ENCODE data around the gene THY1.
"Not testable (repeated sequence)": the region's sequence is repeated elsewhere in the genome, so short reads cannot be mapped to it uniquely, and the experiment has no call there.

THY1 gene

GRCh38 chr11:119406005-119406404 is 17.0 kb downstream of the THY1 start:
- no peak overlapping the region for H3K4me3 ChIP-seq (ENCODE audit: low read length)
- no peak for DNase-seq (ENCODE audit: low read depth)
- TF ChIP-seq, protein P1, sequence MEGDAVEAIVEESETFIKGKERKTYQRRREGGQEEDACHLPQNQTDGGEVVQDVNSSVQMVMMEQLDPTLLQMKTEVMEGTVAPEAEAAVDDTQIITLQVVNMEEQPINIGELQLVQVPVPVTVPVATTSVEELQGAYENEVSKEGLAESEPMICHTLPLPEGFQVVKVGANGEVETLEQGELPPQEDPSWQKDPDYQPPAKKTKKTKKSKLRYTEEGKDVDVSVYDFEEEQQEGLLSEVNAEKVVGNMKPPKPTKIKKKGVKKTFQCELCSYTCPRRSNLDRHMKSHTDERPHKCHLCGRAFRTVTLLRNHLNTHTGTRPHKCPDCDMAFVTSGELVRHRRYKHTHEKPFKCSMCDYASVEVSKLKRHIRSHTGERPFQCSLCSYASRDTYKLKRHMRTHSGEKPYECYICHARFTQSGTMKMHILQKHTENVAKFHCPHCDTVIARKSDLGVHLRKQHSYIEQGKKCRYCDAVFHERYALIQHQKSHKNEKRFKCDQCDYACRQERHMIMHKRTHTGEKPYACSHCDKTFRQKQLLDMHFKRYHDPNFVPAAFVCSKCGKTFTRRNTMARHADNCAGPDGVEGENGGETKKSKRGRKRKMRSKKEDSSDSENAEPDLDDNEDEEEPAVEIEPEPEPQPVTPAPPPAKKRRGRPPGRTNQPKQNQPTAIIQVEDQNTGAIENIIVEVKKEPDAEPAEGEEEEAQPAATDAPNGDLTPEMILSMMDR (IDR thresholded peaks at IDR 0.05; ENCODE audit: insufficient read depth, low read depth, low read length, missing control alignments): no peak

GRCh38 chr11:119405448-119405847 is 17.5 kb downstream of the THY1 start:
- not testable (repeated sequence) for H3K4me3 ChIP-seq (ENCODE audit: low read length); DNase-seq (ENCODE audit: low read depth)

GRCh38 chr11:119404872-119405271 is 18.1 kb downstream of the THY1 start:
- TF ChIP-seq, protein P1 (IDR thresholded peaks at IDR 0.05; ENCODE audit: insufficient read depth, low read depth, low read length, missing control alignments): no peak
- DNase-seq (ENCODE audit: low read depth): no peak
- no peak overlapping the region for H3K4me3 ChIP-seq (ENCODE audit: low read length)

- no peak overlapping the region for H3K4me3 ChIP-seq (ENCODE audit: low read length)
- DNase-seq (ENCODE audit: low read depth): no peak
- TF ChIP-seq, protein P1 (IDR thresholded peaks at IDR 0.05; ENCODE audit: insufficient read depth, low read depth, low read length, missing control alignments): no peak
Measured at GRCh38 chr11:119403021-119403420, 20.0 kb downstream of the THY1 start.

- H3K4me3 ChIP-seq (ENCODE audit: low read length): no peak overlapping the region
- TF ChIP-seq, protein P1 (IDR thresholded peaks at IDR 0.05; ENCODE audit: insufficient read depth, low read depth, low read length, missing control alignments): no peak
- DNase-seq (ENCODE audit: low read depth): no peak
Measured at GRCh38 chr11:119402470-119402869, 20.5 kb downstream of the THY1 start.

- H3K4me3 ChIP-seq (ENCODE audit: low read length): no peak overlapping the region
- TF ChIP-seq, protein P1 (IDR thresholded peaks at IDR 0.05; ENCODE audit: insufficient read depth, low read depth, low read length, missing control alignments): no peak
- no peak for DNase-seq (ENCODE audit: low read depth)
Measured at GRCh38 chr11:119400860-119401259, 22.1 kb downstream of the THY1 start.

DNA sequence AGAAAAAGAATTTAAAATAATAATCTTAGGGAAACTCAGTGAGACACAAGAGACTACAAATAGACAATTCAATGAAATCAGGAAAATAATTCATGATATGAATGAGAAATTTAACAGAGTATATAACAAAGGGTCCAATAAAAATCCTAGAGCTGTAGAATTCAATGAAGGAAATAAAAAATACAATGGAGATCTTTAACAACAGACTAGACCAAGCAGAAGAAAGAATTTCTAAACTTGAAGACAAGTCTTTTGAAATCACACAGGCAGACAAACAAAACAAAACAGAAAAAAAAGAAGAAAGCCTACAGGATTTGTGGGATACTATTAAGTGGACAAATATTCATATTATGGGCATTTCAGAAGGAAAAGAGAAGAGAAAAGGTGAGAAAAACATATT is 25.2 kb downstream of the THY1 start:
- no peak for DNase-seq (ENCODE audit: low read depth)
- TF ChIP-seq, protein P1 (IDR thresholded peaks at IDR 0.05; ENCODE audit: insufficient read depth, low read depth, low read length, missing control alignments): no peak
- H3K4me3 ChIP-seq (ENCODE audit: low read length): no peak overlapping the region

- no peak for DNase-seq (ENCODE audit: low read depth)
Measured at GRCh38 chr11:119396835-119397234, 26.1 kb downstream of the THY1 start.

More at GRCh38 chr11:119396835-119397234, 26.1 kb downstream of the THY1 start:
- no peak overlapping the region for H3K4me3 ChIP-seq (ENCODE audit: low read length)
- TF ChIP-seq, protein P1 (IDR thresholded peaks at IDR 0.05; ENCODE audit: insufficient read depth, low read depth, low read length, missing control alignments): no peak

Data from epithelial cell of esophagus (primary cell).